Heart left ventricle (tissue), 13 donors: ENCODE data around the gene PLOD1.

ENCODE experiments used
- POLR2A ChIP-seq, 2 donors: fragments of 450-650 bp; IDR thresholded peaks; one replicate each; pipeline ENCODE4 v1.6.1; 2017; ENCODE audit warnings: antibody characterized with exemption in 2 of 2, mild to moderate bottlenecking in 2 of 2, moderate library complexity in 2 of 2
- TF ChIP-seq, protein P1 (sequence below), 12 donors: fragments of 200-600 bp; sonication (generic) in 4 of 12; IDR thresholded peaks; one replicate each; pipeline versions ENCODE4 v1.5.0 to v1.8.0; 2018 to 2022; ENCODE audit warnings: antibody characterized with exemption in 12 of 12, mild to moderate bottlenecking in 5 of 12
- donor health status: ischemic (EF 13 %, LVEDD 7.1; RV severe dilation, severe dysfunction).
- donor health status: DM: no; HTN: yes; CAD: no.
- donor health status: DM: no; HTN: no; CAD: no.
- donor health status: ischemic (EF 25% LVEDD 6.9; RV normal size, moderate dysfunction).
- donor health status: ischemic (EF 25% LVEDD 5.7; RV mildly dilated, moderate dysfunction).
- donor health status: ischemic (EF 35%, LVEDD 5.7; RV mildly dilated, moderate dysfunction).
- donor health status: nonischemic (EF 11% LVEDD 7.7; RV severe dilation, severe dysfunction).
- donor health status: DM: yes; HTN: yes; CAD: no.
- donor health status: PGD.
- donor health status: ischemic (EF 29% LVEDD 5.4; RV normal size, mild dysfunction).
- donor health status: nonischemic (EF 23%, LVEDD 6.1; RV moderate dilation, normal function).

DNA sequence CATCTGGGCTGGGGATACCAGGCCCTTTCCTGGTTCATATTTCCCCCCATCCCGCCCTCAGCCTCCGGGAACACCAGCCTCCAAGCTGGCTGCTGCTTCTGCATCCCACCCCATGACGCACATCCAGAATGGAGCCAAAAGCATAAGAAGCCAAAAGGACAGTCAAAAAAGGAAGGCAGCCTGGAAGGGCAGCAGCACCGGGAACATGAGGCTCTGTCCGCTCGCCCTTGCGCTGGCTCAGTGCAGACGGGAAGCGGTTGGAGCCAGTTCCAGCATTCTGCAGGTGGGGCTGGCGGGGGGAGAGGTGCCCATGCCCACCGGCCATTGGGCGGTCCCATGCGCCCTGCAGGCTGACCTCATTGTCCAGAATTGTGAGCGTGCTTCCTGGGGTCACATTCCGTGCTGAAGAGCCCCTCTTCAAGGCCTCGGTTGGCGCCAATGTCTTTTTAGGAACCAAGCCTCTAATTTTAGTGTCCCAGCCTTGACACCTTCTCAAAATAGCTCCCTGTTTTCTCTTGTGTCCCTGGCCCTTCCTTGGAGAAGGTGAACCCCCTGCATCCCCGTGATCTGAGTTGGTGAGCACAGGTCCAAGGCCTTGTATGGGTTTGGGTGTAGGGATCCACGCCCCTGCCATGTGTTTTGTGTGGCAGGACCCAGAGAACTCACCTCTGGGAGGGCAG is 47.4 kb upstream of the PLOD1 start:
- TF ChIP-seq, protein P1, sequence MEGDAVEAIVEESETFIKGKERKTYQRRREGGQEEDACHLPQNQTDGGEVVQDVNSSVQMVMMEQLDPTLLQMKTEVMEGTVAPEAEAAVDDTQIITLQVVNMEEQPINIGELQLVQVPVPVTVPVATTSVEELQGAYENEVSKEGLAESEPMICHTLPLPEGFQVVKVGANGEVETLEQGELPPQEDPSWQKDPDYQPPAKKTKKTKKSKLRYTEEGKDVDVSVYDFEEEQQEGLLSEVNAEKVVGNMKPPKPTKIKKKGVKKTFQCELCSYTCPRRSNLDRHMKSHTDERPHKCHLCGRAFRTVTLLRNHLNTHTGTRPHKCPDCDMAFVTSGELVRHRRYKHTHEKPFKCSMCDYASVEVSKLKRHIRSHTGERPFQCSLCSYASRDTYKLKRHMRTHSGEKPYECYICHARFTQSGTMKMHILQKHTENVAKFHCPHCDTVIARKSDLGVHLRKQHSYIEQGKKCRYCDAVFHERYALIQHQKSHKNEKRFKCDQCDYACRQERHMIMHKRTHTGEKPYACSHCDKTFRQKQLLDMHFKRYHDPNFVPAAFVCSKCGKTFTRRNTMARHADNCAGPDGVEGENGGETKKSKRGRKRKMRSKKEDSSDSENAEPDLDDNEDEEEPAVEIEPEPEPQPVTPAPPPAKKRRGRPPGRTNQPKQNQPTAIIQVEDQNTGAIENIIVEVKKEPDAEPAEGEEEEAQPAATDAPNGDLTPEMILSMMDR (IDR thresholded peaks at IDR 0.05) = no peak
- no peak for TF ChIP-seq POLR2A (IDR thresholded peaks at IDR 0.05)
